Left lobe of liver (tissue), 2 donors: ENCODE measurements around the gene CEP72. TPM values are rescaled to one million over a fixed set of nuclear protein-coding genes. Genes with fewer than 3 reads are reported as not detected.
A peak's percentile ranks its signal among the peaks of the same experiment; 100 is the strongest.
"Not testable (repeated sequence)": the region's sequence is repeated elsewhere in the genome, so short reads cannot be mapped to it uniquely, and the experiment has no call there.

Experiments
- ATAC-seq: fragments of 200-7000 bp; cut with Tn5 transposase; one replicate; pipeline ENCODE4 v1.9.1; 2020; ENCODE audit warnings: mild to moderate bottlenecking, moderate library complexity
- DNase-seq: peaks from one replicate; pipeline ENCODE4 v3.0.0-alpha.2; 2020; ENCODE audit warnings: low spot score
- total RNA-seq: library from RNA; stranded (reverse); gene quantifications from one replicate; pipeline ENCODE4 v1.2.1, GENCODE V29; 2021
- donor health status: DM: no; HTN: no; CAD: no; lungs with moderate emphysema.
- donor health status: DM: no; HTN: yes; CAD: no.

CEP72 gene, protein sequence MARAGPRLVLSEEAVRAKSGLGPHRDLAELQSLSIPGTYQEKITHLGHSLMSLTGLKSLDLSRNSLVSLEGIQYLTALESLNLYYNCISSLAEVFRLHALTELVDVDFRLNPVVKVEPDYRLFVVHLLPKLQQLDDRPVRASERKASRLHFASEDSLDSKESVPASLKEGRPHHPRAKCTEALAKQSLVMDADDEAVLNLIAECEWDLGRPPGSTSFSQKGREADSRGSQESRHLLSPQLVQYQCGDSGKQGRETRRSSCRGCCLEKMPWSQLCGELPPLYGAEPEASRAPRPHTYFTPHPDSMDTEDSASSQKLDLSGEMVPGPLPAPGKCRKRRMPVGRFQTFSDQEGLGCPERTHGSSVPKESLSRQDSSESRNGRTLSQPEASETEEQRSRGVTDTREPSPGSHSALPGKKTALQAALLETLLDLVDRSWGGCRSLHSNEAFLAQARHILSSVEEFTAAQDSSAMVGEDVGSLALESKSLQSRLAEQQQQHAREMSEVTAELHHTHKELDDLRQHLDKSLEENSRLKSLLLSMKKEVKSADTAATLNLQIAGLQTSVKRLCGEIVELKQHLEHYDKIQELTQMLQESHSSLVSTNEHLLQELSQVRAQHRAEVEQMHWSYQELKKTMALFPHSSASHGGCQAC
- total RNA-seq = 4.7 TPM

DNA sequence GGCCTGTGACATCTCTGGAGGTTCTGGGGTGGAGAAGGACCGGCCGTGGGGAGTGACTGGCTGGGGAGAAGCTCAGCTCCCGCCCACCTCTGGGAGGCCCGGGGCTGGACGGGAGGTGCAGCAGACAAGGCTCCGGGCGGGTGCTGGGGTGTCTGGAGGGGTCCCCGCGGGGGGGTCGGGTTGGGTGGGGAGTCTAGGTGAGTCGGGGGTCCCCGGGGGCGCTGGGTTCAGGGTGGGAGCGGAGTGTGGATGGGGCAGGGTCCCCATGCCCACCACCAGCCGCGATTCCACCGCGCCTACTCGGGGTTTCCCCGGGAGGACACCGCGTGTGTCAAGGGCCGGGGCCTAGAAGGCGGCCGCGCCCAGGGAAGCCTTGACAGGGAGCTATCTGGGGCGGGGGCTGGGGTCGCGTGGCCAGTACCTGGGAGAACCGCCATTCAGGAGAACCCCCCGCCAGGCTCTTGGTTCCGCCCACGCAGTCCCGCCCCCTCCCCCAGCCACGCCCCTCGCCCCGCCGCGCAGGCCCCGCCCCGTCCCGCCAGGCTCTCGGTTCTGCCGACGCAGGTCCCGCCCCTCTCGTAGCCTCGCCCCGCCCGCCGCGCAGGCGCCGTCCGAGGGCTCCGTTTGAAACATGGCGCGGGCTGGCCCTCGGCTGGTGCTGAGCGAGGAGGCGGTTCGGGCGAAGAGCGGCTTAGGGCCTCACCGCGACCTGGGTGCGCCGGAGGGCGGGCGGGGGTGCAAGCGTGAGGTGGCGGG is at the start of gene CEP72:
Gene CEP72 (plus strand): TSS at position 610 of the 756 bp plus-strand sequence. CDS start 22 bp downstream, at position 632.
- DNase-seq (peak; percentile 92), ATAC-seq (peak; percentile 96)

- DNase-seq = no peak
- no peak for ATAC-seq
These were observed 46.2 kb upstream of the CEP72 start for GRCh38 chr5:565782-566440.

- ATAC-seq (no peak), DNase-seq (no peak)
These were observed 45.4 kb upstream of the CEP72 start for GRCh38 chr5:566636-567309.

GRCh38 chr5:567664-568060 is 44.5 kb upstream of the CEP72 start:
- ATAC-seq (no peak), DNase-seq (no peak)

DNA sequence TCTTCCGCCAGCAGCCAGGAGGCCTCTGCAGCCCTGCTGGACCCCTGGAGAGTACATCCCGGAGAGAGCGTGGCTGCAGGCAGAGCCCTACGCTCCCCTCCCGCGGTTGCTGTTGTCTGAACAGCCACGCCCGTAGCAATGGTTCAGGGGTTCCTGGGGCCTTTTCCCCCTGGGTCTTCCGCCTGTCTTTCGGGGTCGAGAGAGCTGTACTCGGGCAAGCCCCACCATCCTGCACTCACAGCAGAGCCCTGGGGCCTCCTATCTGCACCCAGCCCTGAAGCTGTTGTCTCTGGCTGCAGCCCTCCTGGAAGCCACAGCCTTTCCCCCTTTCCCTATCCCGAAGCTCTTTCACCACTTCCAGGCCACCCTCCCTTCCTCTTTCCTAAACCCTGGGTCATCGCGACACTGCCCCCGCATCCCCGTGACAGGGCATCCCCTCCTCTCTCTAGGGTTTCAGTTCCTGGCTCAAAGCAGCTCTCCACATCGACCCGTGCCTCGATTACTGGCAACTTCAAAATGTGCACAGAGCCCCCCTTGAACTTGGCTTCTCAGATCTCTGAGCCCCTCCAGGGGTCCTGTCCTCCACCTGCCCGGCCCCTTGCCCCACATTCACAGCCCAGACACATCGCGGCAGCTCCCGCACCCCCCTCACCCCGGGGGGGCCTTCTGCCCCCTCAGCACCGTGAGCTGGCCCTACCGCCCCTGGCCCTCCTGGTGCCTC is 43.9 kb upstream of the CEP72 start:
- DNase-seq (no peak), ATAC-seq (no peak)

DNA sequence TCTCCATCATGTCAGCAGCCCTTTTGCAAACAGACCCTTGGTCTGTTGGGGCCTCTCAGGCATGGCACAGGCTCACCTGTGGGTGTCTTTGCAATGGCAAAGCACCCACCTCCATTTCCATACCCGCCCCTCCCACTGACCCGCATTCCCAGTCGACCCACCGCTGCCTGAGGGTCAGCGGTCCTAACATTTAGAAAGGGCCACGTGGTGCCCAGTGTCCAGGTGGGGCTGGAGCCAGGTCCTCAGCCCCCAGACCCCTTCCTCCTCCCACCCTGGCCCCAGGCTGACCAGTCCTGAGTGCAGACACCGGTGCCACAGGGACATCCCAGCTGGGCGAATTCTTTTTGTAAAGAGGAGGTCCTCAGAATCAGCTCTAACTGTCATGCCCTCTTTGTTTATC is 43.3 kb upstream of the CEP72 start:
- DNase-seq = no peak
- no peak for ATAC-seq

DNA sequence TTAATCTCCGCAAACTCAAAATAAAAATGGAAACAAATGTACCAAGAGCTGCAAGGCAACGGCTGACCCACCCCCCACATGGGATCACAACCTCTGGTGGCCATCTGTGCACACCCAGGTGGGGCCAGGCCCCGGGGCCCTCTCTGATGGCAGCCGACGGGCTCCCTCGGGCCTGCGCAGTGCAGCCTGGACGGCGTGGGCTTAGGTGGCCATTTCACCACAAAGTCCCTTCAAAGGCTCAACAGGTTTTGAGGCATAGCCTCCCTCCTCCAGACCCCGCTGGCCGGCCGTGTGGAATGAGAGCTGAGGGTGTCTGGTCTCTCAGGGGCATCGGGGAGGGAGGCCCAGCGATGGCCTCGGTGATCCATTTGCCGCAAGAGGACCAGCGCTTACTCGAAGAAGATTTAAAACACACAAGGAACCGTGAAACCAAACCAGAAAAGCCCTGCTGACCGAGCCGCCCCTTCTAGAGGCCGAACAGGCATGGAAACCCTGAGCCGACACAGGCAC is 42.7 kb upstream of the CEP72 start:
- ATAC-seq (no peak), DNase-seq (no peak)

DNA sequence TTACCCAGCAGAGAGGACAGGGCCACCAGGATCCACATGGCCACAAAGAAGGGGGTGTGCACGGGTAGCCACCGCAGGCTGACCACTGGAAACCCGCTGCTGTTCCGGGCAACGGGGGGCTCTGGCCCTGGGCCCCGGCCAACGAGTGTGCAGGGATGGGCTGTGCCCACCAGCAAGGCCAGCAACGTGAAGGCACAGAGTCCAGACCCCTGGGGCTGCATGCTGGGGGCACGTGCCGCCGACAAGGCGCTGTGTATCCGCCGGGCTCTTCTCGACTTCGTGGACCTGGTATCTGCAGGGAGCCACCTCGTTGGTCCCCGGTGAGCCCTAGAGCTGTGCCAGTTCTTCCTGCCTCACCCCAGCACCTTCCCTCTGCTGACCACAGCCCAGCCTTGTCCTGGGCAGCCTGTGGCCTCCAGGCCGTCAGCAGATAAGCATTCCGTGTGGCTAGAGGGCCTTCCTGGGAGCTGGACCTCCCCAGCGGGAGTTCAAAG is 42.2 kb upstream of the CEP72 start:
- DNase-seq = no peak
- ATAC-seq = no peak

- ATAC-seq (no peak), DNase-seq (no peak)
These were observed 41.7 kb upstream of the CEP72 start for GRCh38 chr5:570446-570845.

DNA sequence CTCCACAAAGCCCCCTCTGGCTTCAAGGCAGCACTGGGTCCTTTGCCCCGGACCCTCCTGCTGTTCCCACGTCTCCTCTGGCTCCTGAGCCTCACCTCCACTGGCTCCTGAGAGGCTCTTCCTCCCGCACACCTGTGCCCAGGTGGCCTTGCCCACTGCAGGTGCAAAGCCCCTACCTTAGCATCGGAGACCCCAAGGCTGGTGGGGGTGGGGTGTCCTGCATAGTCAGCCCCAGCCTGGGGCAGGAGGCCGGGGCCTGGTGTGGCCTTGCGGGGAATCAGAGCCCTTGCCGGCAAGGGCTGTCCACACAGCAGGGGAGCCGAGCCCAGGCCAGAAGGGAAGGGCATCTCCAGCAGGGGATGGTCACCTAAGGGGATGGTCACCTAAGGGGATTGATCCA is 41.3 kb upstream of the CEP72 start:
- ATAC-seq = no peak
- DNase-seq = no peak

- DNase-seq (no peak), ATAC-seq (no peak)
These were observed 40.3 kb upstream of the CEP72 start for GRCh38 chr5:571791-572190.

DNA sequence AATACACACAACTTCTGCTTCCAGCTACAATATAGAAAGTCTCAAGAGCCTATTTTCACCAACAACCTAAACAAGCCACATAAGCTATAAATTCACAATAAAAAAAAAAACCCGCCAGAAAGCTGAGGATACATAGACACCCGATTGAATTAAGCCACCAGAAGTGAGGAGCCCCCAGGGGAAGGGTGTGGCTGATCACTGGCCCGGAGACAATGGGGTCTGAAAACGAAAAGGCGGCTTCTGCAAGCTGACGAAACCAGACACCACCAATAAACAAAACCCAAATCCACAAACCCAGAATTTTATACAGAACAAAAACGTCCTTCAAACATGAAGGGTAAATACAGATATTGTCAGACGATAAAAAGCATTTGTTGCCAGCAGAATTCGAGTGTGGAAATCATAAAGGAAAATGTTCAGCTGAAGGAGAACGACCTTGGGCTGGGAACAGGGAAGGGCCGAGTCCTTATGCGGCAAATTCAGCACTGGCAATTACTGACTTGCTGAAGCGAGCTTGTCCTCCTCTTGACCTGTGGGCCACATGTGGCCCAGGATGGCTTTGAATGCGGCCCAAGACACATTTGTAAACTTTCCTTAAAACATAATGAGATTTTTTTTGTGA is 39.6 kb upstream of the CEP72 start:
- DNase-seq = peak; percentile 7
- ATAC-seq = no peak

GRCh38 chr5:573206-573605 is 38.9 kb upstream of the CEP72 start:
- DNase-seq (no peak), ATAC-seq (no peak)

- DNase-seq (peak; percentile 37), ATAC-seq (no peak)
These were observed 38.2 kb upstream of the CEP72 start for GRCh38 chr5:573976-574375.

DNA sequence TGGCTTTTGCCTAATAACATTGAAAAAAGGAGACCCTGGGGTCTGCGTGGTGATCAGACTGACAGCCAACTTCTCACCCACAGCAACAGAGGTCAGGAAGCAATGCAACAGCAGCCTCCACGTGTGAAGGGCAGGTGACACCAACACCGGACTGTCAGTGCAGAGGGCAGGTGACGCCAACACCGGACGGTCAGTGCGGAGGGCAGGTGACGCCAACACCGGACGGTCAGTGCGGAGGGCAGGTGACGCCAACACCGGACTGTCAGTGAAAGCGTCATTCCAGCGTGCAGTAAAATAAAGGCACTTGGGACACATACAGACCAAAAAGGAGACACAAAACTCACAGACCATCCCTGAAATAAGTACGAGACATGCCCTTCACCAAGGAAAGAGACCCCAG is 37.2 kb upstream of the CEP72 start:
- peak; percentile 37 for DNase-seq

DNA sequence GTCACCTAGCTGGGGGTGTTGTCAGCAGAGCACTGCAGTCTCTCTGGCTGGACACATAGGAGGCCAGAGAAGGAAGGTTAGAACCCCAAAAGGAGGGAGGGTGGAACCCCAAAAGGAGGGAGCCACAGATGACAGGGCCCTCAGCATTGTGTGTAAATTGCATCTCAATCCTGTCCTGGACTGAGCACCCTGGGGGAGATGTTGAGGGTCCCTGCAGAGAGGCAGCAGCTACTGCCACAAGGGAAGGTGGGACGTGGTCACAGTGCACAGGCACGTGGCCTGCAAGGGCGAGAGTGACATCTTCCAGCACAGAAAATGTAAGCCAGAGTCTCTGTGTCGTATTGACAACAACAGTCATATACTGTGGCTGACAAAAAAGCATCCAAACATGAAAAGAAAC is 36.5 kb upstream of the CEP72 start:
- ATAC-seq = no peak
- DNase-seq = peak; percentile 11

More for the DNA sequence above, 37.2 kb upstream of the CEP72 start:
- ATAC-seq = no peak

GRCh38 chr5:577214-577613 is 34.9 kb upstream of the CEP72 start:
- DNase-seq = peak; percentile 0
- not testable (repeated sequence) for ATAC-seq

GRCh38 chr5:577800-578199 is 34.3 kb upstream of the CEP72 start:
- no peak for DNase-seq
- ATAC-seq = no peak

DNA sequence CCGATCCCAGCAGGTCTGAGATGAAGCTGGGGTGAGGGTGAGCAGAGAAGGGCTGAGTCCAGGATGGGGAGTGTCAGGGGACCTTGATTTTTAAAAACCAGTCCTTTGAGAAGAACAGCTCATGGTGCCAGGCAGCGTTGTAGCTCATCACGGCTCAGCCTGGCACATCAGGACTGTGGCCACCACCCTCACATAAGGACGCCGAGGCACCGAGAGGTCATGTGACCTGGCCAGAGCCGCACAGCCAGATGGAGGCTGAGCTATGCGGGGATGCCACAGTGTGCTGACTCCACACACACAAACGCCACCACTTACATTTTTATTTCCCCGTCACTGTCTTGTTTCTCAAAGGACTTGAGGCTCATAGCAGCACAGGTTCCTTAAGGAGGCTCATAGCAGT is 32.9 kb upstream of the CEP72 start:
- DNase-seq (no peak), ATAC-seq (no peak)
